GM19467 (cell line): ENCODE data around the gene PLA2G2F.

Experiments
- ATAC-seq: cut with Tn5 transposase; IDR thresholded peaks from one replicate; pipeline ENCODE4 v1.9.1; 2021; ENCODE audit warnings: mild to moderate bottlenecking, moderate library complexity; ENCODE audit not compliant: unreplicated experiment

Gene PLA2G2F

GRCh38 chr1:20138961-20139550, at the start of gene PLA2G2F:
Gene PLA2G2F (plus strand): TSS chr1:20139323. CDS start chr1:20139428, 105 bp downstream.
- ATAC-seq, result no peak

DNA sequence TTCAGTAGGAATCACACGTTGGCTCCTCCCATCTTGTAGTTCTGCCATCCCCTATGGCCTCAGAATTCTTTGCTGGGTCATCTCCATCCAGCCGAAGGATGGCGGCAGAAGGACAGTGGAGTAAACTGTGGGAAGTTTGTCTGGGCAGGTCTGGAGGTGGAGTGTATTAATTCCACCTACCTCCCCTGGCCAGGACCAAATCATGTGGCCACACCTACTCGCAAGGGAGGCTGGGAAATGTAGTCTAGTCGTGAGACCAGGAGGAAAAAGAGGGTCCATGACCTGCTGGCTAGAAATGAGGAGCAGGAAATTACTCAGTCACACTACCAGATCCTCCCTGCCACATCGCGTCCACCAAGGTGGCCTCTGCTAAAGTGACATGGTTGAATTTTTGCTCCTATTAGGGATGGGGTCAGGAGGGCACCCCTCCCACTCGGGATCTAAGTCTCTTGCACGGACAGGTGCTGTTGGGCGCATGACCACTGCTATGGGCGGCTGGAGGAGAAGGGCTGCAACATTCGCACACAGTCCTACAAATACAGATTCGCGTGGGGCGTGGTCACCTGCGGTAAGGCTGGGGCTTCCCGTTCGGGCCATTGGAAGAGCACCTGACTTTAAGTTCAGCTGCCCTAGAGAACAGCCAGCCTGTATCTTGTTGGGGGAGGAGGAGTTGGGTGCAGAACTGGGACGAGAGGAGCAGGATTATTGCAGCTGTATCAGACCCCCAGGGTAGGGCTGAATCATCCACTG, 49.6 kb upstream of the PLA2G2F start:
- ATAC-seq, result no peak

DNA sequence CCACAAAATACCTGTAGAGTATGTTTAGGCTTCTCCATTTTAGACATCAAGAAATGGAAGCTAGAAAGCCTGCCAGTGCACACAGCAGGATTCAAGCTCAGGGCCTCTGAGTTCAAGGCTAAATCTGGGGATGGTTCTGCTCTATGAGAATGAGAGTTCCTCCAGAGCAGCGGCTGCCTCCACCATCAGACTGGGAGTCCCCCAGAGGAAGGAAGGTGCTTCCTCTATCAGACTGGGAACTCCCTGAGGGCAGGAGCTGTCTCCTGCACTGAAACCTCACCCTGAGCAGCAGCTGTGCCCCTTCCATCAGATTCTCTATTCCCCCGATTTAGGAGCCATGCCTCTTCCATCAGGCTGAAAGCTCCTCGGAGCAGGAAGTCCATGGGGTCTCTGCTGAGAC, 49.0 kb upstream of the PLA2G2F start:
- ATAC-seq, result no peak

DNA sequence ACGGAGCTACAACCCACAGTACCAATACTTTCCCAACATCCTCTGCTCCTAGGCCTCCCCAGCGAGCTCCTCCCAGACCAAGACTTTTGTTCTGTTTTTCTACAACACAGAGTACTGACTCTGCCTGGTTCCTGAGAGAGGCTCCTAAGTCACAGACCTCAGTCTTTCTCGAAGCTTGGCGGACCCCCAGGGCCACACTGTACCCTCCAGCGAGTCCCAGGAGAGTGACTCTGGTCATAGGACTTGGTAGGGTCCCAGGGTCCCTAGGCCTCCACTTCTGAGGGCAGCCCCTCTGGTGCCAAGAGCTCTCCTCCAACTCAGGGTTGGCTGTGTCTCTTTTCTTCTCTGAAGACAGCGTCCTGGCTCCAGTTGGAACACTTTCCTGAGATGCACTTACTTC, 48.5 kb upstream of the PLA2G2F start:
- no peak for ATAC-seq

DNA sequence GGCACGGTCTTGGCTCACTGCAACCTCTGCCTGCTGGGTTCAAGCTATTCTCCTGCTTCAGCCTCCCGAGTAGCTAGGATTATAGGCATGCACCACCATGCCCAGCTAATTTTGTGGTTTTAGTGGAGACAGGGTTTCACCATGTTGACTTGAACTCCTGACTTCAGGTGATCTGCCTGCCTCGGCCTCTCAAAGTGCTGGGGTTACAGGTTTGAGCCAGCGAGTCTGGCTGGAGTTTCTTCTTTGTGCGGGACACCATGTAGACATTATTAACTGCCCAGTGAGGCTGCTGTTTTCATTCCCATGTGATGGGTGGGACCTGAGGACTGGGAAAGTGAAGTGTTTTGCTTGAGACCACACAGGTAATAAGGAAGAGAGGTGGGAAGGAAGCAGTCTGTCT, 45.8 kb upstream of the PLA2G2F start:
- ATAC-seq, result no peak

GRCh38 chr1:20093940-20094391, 45.2 kb upstream of the PLA2G2F start:
- ATAC-seq, result no peak

GRCh38 chr1:20095564-20096434, 43.3 kb upstream of the PLA2G2F start:
- ATAC-seq, result no peak

GRCh38 chr1:20096840-20097447, 42.2 kb upstream of the PLA2G2F start:
- ATAC-seq, result no peak

GRCh38 chr1:20099533-20099932, 39.6 kb upstream of the PLA2G2F start:
- ATAC-seq, result no peak

- no peak for ATAC-seq
These were observed 38.3 kb upstream of the PLA2G2F start for GRCh38 chr1:20100632-20101355.

GRCh38 chr1:20102875-20103274, 36.2 kb upstream of the PLA2G2F start:
- no peak for ATAC-seq

GRCh38 chr1:20105856-20106255, 33.3 kb upstream of the PLA2G2F start:
- no peak for ATAC-seq

DNA sequence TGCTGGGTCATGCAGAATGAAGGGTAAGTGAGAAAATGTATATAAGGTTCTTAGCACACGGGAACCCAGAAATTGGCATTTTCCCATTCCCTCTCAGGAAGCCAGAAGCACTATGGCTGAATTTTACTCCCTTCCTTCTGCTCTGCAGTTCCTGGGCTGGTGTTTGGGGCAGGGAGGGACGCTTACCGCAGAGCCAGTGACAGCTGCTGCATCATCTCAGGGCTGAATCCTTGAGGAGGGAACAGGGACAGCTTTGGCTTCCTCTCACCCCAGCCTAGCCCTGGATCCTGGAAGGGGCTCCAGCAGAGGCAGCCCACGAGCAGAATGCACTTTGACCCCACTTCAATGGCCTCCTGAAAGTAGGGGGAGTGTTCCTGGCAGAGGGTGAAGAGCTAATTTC, 31.8 kb upstream of the PLA2G2F start:
- ATAC-seq, result no peak

DNA sequence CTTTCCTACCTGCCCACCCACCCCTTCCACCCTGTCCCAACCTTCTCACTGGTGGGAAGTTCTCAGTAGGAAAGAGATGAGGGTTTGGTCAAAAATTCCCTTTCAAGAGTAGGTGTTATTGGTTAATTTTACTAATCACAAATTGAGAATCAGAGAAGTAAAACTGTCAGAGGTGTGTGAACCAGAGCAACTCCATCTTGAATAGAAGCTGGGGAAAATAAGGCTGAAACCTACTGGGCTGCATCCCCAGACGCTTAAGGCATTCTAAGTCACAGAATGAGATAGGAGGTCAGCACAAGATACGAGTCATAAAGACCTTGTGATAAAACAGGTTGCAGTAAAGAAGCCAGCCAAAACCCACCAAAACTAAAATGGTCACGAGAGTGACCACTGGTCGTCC, 31.3 kb upstream of the PLA2G2F start:
- no peak for ATAC-seq

DNA sequence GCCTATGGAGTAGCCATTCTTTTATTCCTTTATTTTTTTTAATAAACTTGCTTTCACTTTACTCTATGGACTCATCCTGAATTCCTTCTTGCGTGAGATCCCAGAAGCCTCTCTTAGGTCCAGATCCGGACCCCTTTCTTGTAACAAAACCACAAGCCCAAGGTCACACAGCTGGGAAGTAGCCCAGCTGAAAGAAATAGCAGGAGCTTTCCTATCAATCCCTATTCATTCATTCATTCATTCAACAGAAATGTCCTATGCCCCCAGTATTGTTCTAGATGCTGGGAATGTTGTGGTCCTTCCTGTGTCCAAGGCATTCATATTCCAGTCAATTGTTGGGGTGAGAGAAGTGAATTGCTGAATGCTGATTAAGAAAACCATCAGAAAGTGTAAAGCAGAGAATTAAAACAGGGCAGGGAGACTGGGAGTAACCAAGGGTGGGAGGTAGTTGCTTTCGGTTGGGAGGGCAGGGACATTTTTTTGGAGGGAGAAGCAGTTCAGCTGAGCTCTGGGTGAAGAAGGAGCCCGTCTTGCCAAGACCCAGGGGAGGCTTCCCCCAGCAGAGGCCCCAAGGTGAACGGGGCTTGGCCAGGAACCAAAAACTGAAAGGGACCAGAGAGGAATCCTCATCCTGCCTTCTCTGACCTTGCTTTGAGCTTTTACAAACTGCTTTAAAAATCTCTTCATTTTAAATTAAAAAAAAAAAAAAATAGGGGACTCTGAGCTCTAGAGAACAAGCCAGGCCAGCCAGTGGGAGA, 30.6 kb upstream of the PLA2G2F start:
- no peak for ATAC-seq

DNA sequence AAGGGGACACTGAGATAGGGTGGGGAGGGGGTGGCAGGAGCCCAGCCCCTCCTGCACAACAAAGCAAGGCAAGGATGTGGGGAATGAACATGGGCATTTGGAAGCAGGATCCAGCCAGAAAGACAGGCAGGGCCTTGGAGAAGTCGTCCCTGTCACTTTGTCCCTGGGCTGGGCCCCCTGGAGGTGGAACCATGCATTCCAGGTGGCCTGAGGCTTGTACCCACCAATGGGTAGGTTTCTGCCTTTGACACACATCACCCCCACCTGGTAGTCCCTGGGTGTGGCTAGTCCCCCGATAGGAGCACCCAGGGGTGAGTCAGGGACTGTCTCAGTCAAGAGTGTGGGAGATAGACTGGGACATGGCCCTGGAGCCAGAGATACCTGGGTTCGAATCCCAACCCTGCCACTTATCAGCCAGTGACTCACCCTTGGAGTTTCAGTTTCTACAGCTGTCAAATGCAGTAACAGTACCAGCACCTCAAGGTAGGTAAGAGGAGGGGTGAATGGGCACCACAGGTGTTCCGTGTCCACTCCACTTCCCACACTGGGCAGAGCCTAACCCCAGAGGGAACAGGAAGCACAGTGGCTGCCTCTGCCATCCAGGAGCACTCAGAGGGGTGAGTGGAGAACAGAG, 29.8 kb upstream of the PLA2G2F start:
- ATAC-seq, result no peak

- ATAC-seq, result no peak
These were observed 28.4 kb upstream of the PLA2G2F start for GRCh38 chr1:20110679-20111078.

DNA sequence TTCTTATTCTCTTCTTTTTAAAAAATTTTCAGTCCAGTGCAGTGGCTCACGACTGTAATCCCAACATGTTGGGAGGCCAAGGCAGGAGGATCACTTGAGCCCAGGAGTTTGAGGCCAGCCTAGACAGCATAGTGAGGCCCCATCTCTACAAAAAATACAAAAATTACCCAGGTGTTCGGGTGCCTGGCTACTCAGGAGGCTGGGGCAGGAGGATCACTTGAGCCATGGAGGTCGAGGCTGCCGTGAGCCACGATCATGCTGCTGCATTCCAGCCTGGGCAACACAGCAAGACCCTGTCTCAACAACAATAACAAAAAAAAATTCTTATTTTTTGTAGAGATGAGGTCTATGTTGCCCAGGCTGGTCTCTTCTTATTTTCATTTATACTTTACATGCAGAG, 27.7 kb upstream of the PLA2G2F start:
- ATAC-seq, result no peak

DNA sequence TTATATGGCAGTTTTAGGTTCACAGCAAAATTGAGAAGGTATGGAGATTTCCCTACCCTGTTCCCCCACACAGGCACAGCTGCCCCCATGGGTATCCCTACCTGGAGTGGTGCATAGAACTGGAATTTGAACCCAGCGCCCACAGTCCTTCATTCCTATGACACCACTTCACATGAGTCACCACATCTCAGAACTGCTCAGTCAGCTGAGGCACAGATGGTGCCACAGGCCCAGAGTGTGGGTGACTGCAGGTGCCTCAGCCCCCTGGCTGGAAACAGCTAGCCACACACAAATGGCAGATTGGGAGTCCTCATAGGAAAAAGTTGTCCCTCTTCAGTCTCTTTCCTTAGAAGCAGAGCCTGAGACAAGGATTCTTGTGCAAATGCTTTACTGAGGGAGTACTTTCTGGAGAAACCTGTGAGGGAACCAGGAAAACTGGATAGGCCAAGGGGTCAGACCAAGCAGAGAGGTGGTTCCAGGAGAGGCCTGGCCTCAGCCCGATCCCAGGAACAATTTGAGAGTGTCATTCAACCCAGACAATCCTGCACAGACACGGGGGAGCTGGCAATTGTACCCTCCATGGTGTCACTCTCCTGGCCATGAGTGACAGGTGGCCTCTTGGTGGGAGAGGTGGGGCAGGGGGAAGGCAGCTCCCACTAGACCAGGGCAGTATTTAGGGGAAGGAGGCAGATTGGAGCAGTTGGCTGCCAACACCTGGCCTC, 26.7 kb upstream of the PLA2G2F start:
- ATAC-seq, result no peak
